HG03521 (cell line): ENCODE data around the gene CLUH.
"Not testable (repeated sequence)": the region's sequence is repeated elsewhere in the genome, so short reads cannot be mapped to it uniquely, and the experiment has no call there.

ENCODE experiments used
- ATAC-seq: cut with Tn5 transposase; IDR thresholded peaks from one replicate; pipeline ENCODE4 v1.9.1; 2021; ENCODE audit warnings: mild to moderate bottlenecking, moderate library complexity; ENCODE audit not compliant: unreplicated experiment

The CLUH gene

DNA sequence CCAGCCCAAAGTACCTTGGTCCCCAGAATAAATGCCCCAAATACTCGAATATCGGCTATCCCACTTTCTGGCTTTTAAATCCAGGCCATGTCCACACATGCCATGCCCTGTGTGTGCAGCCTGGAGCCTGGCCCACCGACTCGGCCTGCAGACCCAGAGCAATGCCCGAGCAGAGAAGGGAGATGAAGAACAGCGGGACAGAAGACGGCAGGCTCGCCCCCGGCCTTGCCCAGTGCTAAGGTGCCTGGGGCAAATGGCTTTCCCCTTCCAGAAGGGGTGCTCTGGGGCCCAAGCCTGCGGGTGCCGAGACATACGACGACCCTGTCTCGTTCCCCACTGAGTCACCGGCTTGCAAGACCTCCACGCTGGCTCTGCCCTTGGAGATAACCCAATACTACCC, 8.0 kb downstream of the CLUH start:
- no peak for ATAC-seq

DNA sequence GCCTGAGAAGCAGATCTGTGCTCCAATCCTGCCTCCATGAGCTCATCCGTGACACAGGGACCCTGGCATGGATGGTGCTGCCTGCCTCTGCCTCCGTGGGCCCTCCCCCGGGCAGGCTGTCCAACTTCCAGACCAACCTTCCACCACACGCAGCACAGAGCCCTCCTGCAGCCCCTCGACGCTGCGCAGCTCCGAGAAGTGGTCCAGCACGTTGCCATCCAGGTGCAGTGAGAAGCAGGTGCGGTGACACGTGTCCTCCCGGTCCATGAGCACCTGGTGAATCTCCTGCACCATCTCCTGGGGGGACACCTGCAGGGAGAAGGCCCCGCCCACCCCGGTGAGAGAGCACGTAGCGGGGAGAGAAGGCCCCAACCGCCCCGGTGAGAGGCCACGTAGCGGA, 8.4 kb downstream of the CLUH start:
- ATAC-seq, result no peak

DNA sequence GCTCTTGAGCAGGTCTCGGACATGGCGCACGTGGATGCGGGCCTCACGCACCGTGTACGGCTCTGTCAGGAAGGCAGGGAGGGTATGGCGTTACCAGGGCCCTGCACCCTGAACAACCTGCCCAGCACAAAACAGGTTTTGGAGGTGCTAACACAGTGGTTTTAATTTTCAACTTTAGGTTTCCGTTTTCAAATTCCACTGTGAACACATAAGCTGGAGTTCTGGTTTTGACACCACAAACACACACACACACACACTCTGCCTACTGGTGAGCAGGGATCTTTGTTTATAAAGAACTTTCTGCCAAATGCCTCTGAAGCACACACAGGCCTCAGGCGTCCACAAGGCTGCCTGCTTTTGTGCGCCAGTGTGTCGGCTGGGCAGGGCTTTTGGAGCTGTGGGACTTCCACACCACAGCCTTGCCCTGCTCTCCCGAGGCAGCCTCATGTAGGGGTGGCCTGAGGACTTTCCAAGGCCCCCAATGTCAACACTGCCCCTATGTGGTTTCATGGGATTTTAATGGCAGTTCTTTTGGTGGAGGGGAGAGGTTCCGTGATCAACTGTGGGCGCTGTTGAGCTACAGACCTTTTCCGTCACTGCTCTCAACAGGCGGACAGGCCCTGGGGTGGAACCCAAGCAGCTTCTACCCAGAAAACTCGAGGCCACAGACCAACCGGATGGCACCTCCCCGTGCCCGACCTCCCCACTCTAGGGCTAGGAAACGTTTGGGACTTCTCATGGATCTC, 9.4 kb downstream of the CLUH start:
- ATAC-seq, result no peak

DNA sequence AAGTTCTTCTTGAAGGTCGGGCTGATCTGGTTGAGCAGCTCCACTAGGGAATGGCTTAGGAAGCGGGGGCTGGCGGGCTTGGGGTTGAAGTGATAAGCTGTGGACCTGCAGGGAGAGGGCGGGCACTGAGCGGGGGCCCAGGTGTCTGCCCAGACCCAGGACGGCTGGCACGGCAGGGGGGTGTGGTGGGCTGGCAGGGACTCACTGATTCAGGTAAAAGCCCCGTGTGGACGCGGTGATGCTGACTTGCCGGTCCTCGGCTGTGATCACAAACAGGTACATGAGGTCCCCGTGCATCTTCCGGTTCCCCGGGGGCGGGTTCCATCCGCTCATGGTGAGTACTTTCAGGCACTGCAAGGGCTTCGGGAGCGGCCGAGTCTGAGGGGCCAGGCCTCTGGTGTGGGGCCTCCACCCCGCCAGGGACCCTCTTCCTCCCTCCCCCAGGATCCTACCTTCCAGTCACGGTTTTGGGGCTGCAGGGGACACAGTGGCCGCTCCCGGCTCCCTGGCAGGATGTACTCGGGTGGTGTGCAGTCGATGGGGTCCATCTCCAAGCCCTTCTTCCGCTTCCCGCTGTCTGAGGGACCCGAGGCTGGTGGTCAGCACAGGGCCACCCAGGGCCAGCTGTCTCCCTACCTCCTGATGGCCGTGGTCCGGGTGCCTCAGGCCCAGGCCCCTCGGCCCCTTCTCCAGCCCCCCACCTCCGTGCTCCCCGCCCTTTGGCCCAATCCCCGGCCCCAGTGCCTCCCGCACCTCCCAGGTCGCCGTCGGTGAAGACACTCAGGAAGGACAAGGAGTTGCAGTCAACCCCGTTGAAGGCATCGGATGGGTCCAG, 10.2 kb downstream of the CLUH start:
- no peak for ATAC-seq

DNA sequence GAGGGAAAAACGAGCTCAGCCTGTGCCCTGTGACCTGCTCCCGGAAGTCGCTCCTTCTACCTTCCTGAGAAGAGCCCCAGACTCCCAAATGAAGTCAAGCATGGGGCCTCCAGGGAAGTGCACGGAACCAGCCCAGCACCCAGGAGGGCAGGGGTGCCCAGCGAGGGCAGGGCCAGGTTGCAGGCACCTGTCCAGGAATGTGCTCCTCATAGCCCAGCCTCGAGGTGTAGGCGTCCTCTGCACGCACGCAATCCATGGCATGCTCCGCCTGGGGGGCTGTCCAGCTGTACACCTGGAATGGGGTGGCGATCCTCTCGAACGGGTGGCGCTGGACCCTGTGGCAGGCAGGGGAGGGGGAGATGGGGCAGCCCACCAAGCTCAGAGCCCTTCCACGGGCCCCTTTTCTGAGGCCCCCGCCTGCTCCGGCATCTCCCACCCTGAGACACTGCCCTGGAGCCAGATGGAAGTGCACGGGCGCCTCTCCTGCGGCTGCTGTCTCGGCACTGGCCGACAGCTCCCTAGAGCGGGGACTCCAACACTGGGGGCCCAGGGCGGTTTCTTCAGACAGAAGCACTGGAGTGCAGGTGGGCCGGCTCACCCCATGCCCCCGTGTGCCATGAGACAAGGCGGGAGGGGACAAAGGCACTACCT, 10.9 kb downstream of the CLUH start:
- ATAC-seq, result no peak

DNA sequence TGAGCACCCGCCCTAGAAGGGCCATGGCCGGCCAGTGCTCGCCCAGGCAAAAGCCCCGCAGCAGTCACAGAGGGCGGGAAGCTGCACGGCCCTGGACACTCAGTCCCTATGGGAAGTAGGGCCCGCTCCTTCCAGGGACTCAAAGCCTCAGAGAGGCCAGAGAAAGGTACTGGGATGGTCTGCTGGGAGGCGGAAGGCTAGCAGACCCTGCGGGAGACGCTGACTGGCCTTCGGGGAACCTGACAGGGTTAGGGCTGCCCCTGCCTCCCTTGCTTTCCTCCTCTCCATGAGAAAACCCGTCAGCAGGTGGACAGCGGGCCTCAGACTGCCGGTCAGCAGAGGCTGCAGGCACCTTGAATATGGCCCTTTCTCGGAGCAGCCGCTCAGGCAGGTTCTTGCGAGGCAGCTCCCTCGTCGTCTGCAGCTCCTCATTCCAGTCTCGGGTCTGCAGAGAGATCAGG, 11.5 kb downstream of the CLUH start:
- no peak for ATAC-seq

DNA sequence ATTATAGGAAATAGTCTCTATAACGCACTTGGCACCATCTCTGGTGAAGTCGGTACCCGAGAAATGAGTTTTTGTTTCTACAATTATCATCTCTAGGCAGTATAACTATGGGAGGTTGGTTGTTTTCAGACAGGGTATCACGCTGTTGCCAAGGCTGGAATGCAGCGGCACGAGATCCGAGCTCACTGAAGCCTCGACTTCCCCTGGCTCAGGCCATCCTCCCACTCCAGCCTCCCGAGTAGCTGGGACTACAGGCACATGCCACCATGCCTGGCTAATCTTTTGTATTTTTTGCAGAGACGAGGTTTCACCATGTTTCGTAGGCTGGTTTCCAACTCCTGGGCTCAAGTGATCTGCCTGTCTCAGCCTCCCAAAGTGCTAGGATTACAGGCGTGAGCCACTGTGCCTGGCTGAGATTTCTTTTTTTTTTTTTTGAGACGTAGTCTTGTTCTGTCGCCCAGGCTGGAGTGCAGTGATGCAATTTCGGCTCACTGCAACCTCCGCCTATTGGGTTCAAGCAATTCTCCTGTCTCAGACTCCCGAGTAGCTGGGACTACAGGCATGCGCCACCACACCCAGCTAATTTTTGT, 12.3 kb downstream of the CLUH start:
- ATAC-seq, result not testable (repeated sequence)

DNA sequence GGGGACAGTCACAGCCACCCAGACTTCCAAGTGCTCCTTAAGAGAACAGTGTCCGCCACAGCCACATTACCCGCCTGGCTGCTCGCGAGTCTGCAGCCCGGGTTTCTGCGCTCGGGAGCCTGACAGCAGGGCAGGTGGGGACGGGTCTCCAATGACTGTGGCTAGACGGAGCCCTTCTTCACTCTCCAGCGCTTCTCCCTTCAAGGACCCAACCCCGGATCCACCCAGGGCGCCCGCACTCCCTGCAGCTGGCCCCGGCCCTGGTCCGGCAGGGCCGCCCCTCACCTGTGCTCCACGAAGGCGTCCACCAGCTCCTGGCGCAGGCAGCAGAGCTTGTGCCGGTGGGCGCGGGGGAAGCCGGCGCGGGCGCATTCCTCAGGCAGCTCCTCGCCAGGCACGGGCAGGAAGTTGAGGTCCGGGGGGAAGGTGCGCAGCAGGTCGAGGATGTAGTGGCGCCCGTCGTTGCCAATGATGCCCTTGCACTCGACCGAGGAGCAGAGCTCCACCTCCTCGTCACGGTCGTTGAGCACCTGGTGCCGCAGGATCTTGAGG, 13.9 kb downstream of the CLUH start:
- no peak for ATAC-seq

DNA sequence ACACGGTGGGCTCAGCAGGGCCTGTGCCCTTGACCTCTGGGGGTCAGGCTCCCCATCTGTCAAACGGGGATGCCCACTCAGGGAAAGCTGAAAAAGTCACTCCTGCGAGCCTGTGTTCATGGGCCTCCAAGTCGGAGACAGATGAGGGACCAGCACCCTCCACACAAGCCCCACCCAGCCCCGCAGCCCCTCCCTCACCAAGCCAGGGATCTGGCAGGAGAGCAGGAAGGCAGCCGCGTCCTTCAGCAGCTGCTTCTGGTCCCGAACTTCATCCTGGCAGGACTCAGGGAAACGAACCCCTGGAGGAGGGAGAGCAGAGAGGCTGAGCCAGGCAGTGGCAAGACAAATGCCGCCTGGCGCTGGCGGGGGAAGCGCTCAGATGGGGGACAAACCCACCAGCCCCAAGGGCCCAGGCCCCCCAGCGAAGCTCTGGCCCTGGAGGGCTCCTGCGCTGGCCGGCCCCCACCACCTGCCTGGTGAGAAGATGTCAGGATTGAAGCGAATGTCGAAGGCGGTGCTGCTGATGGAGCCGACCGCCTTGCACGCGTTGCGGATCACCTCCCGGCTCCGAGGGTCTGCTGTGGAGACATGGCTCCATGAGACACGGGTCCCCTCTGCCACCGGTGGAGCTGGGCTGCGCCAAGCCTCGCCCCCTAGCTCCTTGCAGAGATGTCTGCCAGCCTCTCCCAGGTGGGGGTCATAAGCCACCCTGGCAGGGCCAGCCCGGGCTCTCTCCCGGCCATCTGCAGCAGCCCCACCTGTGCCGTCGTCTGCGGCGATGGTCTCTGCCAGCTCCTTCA, 15.4 kb downstream of the CLUH start:
- no peak for ATAC-seq

DNA sequence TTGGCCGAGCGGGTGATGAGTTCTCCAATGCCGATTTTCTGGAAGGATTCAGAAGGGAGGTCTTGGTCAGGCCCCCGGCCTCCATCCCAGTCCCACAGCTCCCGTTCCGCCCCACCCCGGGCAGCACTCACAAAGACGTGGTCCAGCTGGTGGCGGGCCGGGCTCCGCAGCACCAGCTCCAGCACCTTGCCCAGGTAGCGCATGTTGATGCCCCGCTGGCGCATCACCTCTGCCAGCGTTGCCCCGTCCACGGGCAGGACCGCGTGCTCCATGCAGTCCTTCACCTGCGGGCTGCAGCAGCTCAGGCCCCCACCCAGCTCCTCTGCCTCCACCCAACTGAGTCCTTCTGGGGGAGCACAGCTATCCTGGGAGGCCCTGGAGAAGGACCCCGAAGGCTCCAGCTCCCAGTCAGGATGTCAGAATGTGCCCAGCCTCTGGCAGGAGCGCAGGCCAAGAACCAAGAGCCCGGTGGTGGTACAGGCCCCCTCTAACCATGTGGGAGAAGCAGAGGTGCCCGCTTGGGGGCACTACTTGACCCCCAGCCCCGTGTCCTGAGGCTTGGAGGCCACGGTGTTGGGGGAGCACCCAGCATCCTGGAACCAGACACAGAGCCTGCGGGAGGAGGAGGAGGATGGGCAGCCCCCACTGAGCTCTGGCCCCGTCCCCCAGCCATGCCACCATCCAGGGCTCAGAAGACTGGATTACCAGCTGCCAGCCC, 16.2 kb downstream of the CLUH start:
- no peak for ATAC-seq

DNA sequence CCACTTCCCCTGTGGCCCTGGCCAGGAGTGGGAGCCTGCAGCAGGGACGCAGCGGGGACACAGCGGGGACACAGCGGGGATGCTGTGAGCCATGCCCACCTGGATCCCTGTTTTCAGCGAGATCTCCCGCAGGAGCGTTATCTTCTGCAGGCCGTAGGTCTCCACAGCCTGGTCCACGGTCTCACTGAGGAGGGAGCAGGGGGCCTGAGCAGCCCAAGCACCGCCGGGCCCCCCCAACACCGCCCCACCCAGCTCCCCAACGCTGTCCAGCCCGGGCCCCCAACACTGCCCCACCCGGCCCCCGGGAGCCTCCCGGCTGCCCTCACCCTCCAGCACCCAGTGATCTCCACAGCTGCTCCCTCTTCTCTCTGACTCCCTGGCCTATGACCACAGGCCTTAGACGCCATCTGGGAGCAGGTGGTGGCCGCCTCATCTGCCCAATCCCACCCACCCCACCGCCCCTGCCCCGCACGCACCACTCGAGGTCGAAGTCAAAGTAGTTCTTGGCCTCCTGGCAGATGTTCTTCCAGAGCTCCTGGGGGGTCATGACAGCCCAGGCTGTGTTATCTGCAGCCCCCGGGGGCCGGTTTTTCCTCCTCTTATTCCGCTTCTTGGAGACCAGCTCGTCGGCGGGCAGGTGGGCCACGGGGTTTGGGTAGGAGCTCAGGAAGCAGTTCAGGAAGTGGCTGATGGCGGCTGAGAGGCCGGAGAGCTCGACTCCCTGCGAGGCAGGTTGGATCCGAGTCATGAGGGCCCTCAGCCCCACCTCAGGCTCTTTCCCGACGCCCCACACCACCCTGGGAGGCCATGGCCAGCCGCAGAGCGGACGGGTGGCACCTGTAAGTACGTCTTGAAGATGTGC, 17.0 kb downstream of the CLUH start:
- no peak for ATAC-seq

DNA sequence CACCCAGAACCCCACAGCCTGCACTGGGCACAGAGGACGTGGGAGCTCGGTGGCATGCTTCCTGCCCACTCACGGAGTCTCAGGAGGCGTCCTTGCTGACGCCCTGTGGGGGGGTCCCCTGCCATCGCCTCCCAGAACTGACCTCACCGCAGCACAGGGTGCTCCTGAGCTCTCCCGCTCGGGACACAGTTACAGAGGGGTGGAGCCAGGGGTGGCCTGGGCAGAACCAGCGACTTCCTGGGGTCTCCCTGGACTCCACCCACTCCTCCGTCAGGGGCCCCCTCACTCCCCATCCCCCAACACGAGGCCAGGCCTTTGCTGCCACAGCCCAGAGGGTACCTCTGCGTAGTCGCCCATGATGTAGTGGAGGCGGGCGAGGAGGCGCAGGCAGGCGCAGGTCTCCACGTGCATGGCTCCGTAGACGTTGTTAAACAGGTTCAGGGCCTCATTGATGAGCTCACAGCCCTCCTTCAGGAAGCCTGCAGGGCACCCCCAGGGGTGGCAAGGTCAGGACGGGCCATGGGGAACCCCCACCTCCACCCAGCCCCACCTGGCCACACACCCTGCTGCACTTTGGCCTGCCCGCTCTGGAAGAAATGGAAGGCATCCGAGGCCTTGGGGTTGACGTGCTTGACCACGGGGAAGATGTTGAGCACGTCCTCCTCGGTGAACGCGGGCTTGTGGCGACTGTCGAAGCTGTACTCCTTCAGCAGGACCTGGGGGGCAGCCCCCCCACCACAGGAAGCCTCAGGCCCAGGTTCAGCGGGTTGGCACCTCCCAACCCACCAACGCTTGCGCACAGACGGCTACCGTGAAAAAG, 17.8 kb downstream of the CLUH start:
- ATAC-seq, result no peak

DNA sequence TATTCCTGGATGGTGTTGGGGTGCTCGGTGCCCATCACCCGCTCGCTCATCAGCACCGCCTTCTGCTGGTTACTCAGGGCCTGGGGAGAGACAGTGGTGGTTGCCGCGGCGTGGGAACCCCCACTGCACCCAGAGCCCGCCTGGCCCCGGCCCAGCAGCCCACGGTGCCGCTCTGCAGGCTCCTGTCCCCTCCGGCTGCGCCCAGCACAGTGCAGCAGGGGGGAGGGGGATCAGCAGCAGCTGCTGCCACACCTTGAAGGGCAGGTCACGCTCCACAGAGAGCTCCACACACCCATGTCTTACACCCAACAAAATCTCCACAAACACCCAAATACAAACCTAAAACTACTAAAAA, 18.8 kb downstream of the CLUH start:
- no peak for ATAC-seq

DNA sequence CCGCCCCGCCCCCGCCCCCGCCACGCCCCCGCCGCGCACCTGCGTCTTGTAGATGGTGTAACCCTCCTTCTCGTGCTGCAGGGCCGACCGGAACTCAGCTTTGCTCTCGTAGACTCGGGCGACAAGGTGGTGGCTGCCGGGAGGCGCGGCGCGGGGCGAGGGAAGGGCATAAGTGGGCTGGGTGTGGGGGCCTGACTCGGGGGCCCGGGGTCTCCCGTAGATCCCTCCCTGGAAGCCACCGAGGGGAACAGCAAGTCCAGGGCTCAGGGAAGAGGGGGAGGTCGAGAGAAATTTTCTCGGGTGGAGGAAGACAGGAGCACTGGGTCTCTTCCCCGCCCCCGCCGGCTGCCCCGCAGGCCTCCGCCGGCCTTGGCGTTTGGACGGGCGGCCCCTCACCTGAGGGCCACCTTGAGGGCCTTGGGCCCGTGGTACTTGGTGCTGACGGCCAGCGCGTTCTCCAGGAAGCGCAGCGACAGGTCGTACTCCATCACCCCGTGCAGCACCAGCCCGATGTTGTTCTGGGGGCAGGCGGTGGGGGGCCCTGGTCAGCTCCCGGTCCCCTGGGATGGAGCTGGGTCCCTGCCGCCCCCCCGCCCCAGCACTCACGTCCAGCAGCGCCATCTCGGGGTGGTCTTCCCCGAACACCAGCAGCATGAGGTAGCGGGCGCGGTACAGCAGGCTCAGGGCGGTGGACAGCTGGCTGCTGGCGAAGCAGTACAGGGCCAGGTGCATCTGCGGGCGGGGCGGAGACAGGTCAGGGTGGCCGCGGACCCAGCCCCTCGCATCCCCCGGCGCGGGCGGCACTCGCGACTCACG, 19.4 kb downstream of the CLUH start:
- no peak for ATAC-seq

DNA sequence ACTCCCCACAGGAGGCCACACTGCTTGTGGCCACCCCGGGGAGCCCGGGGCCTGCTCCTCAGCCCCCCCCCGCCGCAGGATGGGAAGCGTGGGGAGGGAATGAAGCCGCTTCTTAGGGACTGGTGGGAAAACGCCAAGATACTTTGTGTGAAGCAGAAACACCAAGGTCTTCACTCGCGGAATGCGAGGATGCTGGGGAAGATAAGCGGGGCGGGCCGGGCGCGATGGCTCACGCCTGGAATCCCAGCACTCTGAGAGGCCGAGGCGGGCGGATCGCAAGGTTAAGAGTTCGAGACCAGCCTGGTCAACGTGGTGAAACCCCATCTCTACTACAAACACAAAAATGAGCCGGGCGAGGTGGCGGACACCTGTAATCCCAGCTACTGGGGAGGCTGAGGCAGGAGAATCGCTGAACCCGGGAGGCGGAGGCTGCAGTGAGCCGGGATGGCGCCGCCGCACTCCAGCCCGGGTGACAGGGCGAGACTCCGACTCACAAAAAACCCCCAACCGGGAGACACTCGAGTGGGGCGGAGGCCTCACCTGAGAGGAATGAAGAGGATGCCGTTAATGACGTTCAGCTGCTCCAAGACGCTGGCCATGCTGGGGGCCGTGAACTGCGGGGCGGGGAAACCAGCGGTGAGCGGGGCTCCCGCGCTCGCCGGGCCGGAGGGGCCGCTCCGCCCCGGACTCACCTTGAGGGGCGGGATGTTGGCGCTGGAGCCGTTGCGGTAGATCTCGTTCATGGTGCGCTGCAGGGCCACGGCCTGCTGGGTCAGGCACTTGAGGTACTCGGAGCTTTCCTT, 20.3 kb downstream of the CLUH start:
- no peak for ATAC-seq
